Epidermal melanocyte (primary cell): ENCODE data around the gene DMXL2.

Source experiments
- DNase-seq: peaks from one replicate; pipeline ENCODE4 v3.0.0; 2011; ENCODE audit warnings: low spot score; ENCODE audit not compliant: insufficient read length

The DMXL2 gene

DNA sequence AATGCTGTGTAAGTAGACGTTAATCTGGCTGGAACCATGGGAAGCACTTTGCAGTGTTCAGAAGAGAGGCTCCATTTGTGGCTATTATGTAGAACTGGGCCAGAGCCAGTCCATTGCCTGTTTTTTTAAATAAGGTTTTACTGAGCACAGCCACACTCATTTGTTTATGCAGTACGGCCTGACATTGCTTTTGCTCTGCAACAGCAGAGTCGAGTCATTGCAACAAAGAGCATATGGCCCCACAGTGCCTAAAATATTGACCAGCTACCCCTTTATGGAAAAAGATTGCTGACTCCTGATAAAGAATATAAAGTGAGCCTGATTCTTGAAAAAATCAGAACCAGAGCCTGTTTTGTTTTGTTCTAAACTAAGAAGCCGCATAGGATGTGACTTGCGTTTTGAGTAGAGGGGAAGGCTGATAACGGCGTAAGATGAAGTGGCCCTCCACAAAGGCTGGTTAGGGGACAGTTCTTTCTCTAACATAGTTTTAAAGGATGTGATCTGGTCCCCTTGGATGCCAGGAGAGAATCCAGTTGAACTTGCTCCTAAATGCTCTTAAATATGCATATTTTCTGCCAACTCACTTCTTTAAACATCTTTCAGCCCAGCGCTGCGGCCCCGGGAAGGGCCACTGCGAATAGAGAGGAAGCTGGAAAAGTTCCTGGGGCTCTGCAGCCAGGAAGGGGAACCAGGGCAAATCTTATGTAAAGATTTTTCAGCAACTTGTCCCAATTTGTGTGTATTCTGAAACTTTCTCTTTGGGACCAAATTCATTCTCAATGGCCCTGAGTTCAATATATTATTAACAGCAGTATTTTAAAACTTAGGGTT lies 216.7 kb downstream of the DMXL2 start:
- no peak for DNase-seq

DNA sequence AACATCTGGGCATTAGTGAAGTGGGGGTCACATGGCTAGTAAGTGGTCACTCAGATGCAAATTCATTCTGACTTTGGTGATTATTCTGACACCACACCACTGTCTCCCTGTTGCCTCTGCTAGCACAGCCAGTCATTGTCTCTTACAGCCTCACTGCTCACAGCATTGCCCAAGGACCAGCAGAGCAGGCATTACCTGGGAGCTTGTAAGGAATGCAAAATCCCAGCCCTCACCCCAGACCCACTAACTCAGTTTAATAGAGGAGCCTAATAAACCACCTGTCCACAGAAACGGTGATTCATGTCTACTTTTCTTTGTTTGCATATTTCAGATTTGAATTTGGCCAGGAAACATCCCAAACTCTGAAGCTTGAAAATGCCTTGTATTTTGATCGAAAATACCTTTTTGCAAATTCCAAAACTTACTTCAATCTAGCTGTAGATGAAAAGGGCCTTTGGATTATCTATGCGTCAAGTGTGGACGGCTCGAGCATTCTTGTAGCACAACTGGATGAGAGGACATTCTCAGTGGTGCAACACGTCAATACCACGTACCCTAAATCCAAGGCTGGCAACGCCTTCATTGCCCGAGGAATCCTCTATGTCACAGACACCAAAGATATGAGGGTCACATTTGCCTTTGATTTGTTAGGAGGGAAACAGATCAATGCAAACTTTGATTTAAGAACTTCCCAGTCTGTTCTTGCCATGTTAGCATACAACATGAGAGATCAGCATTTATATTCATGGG lies 218.4 kb downstream of the DMXL2 start:
- no peak for DNase-seq

DNA sequence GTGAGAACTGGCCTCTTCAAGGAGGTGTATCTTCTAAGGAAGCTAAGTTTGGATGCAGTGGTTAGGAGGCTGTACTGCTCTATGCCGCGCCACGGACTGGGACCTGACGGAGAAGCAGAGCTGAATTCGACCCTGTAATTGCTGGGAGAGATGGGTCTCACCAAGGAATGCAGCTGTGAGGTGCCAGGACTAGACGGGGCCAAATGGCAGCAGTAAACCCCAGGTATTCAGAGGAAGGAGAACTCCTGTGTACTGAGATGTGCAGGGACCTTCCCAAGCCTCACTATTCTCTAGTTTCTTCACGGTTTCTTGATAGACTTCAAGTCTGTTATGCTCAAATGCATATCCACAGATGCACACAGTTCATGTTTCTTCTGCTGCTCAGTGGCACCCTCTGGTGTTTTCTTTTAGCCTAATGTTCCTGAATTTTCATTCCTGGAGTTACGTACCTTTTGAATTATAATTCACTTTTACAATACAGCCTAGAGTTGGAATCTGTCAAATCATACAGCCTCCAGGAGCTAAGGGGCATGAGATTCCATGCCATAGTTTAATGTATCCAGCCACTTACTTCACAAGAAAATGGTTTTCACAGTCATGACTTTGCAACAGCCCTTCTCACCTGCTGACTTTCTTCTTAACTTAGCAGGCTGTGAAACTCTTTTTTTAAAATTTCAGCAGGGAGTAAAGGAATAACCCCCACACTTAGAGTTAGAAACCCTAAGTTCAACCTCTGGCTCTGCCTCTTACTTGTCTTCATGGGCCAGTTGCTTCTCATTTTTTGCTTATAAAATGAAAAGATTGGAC lies 219.3 kb downstream of the DMXL2 start:
- DNase-seq, result peak; percentile 36

DNA sequence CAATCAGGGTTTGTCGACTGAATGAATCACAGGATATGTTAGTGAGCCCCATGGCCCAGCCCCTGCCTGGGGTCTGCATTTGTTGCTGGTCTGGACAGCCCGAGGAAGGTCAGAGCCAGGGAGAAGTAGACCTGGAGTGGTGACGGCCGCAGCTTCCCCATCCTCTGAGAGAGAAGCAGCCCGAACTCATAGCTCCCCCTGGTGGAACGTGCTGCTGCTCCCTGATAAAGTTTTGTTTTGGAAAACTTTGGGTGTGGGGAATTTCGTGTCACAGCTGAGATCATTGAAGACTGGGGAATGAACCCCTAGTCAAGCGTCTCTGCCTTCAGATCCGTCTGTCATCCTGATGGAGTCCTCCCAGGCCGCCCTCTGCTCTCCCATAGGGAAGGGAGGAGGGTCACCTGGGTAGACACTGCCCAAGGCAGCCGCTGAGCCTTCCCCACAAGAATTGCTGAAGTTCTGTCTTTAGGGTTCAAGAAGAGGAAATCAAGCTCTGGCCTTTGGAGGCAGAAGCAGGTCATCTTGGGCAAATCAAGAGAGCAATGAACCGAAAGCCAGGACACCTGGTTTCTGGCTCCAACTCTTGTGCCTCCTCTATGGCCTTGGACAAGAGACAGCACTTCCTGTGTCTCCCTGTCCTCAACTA lies 220.6 kb downstream of the DMXL2 start:
- peak; percentile 29 for DNase-seq

DNA sequence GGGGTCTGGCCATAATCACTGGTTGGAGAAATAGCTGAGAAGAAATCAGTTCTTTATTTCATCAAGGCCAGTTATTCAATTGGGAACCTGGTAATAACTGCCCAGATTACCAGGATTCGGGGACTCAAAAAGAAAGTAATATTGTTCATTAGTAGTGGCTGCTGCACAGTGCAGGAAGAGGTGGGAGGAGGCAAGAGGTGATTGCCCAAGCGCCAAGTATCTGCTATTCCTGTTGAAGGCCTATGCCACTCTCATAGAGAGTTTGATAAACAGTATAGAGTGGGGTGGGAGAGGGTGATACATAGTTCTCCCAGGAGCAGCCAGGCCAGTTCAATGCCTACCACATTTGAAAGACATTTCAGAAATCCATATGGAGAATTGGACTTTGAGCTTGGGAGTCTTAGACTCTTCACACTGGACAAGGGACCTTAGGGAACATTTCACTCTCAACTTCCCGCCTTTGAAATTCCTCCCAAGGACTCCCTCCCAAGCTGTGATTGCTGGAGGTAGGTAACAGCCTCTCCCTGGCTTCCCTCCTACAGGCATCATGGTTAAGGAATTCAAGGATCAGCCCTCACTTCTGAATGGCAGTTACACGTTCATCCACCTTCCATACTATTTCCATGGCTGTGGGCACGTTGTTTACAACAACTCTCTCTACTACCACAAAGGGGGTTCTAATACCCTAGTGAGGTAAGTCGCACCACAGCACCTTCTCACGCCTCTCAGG lies 221.4 kb downstream of the DMXL2 start:
- DNase-seq, result no peak

DNA sequence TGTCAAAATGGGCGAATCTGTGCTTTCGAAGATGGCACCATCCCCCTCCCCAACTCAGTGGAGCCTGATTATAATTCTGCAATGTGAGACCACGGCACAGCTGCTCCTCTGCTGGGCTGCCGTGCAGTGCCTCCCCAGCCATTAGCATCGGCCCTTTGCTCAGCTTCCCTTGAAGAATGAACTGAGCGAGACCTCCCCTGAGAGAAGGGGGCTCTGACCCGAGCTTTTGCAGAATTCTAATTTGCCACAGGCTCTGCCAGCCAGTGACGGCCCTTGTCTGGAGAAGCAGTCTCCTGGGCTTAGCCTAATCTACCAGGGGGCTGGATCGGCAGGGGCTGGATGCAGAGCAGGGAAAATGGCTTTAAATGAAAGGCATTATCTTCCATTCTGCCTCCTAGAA lies 223.9 kb downstream of the DMXL2 start:
- DNase-seq, result no peak
